ENCODE measurements around the gene CDC37.

CDC37 gene

DNA sequence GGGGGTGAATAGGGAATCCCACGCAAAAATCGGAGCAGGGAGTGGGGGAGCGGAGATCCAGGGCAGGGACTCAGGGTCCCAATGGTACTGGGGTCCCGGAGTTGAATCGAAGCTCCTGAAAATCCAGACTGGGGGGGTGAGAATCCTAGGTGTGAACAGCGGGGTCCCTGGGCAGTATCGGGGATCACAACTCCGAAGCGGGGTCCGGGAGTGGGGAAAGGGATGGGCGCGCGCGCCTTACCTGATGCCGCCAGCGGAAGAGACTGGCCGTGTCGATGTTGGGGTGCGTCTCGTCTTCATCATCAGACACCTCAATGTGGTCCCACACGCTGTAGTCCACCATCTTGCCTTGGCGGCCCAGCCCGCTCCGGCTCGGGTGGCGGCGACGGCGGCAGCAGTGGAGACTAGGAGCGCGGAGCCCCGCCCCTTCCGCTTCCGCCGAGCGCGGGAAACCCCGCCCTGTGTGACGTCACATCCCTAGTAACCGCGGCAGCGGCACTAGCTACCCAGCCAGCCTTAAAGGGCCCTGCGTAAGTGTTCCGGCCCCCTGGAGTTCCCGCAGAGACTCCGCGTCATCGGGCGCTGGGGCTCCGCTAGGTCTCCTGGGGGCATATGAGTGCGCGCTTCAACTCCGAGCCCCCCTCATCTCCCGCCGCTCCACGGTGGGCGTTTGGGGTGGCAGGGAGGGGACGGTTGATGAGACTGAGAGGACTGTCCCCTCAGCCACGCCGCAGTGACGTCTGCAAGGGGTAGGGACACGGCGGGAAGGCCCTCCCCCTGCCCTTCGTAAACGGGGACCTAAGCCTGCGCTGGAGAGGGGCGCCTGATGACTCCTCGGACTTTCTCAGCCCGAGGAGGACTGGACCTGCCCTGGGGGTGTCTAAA is at the start of gene CDC37:
Gene CDC37 (minus strand): TSS at position 406 of the 885 bp plus-strand sequence. CDS start 63 bp downstream, at position 343.
- no peak for TF ChIP-seq CTCF (IDR thresholded peaks at IDR 0.05; ENCODE audit: low read depth, low read length, missing control alignments)
- H3K4me3 ChIP-seq (replicated peaks; ENCODE audit: low read depth, low read length), result peak within 1 kb of the TSS; percentile 100
- DNase-seq (ENCODE audit: extremely low read depth, low read depth), result peak; percentile 88

GRCh38 chr19:10450853-10451609 is 47.7 kb upstream of the CDC37 start:
- no peak overlapping the region for H3K4me3 ChIP-seq (replicated peaks; ENCODE audit: low read depth, low read length)
- TF ChIP-seq CTCF (IDR thresholded peaks at IDR 0.05; ENCODE audit: low read depth, low read length, missing control alignments), result no peak
- DNase-seq (ENCODE audit: extremely low read depth, low read depth), result no peak

GRCh38 chr19:10450191-10450852 is 47.0 kb upstream of the CDC37 start:
- TF ChIP-seq CTCF (IDR thresholded peaks at IDR 0.05; ENCODE audit: low read depth, low read length, missing control alignments), result no peak
- no peak overlapping the region for H3K4me3 ChIP-seq (replicated peaks; ENCODE audit: low read depth, low read length)
- DNase-seq (ENCODE audit: extremely low read depth, low read depth), result no peak

DNA sequence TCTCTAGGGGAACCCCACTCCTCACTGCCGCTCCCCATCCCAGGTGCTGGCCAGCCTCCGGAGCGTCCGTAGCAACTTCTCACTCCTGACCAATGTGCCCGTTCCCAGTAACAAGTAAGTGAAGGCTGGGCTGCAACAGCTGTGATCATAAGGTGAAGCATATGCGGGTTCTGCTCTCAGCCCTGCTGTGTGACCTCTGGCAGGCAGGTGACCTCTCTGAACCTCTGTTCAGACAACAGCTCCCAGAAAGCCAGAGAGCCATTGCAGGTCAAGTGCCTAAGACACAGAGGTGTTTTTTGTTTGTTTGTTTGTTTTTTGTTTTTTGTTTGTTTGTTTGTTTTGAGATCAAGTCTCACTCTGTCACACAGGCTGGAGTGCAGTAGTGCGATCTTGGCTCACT is 45.7 kb upstream of the CDC37 start:
- no peak for TF ChIP-seq CTCF (IDR thresholded peaks at IDR 0.05; ENCODE audit: low read depth, low read length, missing control alignments)
- DNase-seq (ENCODE audit: extremely low read depth, low read depth), result no peak
- H3K4me3 ChIP-seq (replicated peaks; ENCODE audit: low read depth, low read length), result no peak overlapping the region

- TF ChIP-seq CTCF (IDR thresholded peaks at IDR 0.05; ENCODE audit: low read depth, low read length, missing control alignments), result no peak
- no peak overlapping the region for H3K4me3 ChIP-seq (replicated peaks; ENCODE audit: low read depth, low read length)
- no peak for DNase-seq (ENCODE audit: extremely low read depth, low read depth)
These were observed 39.4 kb upstream of the CDC37 start for GRCh38 chr19:10442698-10443097.

DNA sequence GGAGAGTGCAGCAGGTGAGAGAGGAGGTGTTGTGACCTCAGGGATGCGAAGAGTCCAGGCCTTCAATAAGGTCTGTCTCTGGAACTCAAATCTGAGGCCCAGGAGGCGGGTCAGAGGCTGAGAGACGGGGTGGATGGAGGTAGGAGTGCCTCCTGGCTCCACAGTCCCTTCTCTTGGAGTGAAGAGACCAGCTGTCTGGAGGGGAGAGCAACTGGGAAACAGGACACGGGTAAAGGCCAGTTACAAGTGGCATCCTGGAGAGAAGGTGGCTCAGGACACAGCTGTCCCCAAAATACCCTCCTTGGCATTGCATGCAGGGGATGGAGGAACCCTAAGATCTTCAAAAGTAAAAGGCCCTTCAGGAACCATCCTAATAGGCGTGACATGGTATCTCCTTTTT is 36.2 kb upstream of the CDC37 start:
- DNase-seq (ENCODE audit: extremely low read depth, low read depth), result no peak
- no peak for TF ChIP-seq CTCF (IDR thresholded peaks at IDR 0.05; ENCODE audit: low read depth, low read length, missing control alignments)

More for the DNA sequence above, 36.2 kb upstream of the CDC37 start:
- no peak overlapping the region for H3K4me3 ChIP-seq (replicated peaks; ENCODE audit: low read depth, low read length)

All from HFF-Myc (cell line).